SK-N-SH (cell line): ENCODE data around the gene AGBL1. TPM values are rescaled to one million over a fixed set of nuclear protein-coding genes. Genes with fewer than 3 reads are reported as not detected.

Experiments
- CTCF ChIA-PET: fragments of 300-600, 350-600 bp; formaldehyde crosslinking; extraction: SDS; loops from one replicate; lab custom pipeline; 2021; lab: Yijun Ruan, JAX
- POLR2A ChIA-PET: fragments of 350-600 bp; sonication (Branson Sonifier 250); formaldehyde crosslinking; extraction: SDS; loops from one replicate; lab custom pipeline; 2020; ENCODE audit warnings: antibody characterized with exemption, inconsistent platforms; lab: Yijun Ruan, JAX
- DNase-seq: peaks from one replicate; pipeline ENCODE4 v3.0.0; 2012
- H2AFZ ChIP-seq: fragments of 200-600 bp; sonication (generic); 2 replicates; pipeline ENCODE4 v1.8.1; 2016; ENCODE audit warnings: antibody characterized with exemption, mild to moderate bottlenecking, low read depth
- H3F3A ChIP-seq: fragments of 200-600 bp; sonication (generic); replicated peaks from 2 replicates; pipeline ENCODE3; 2016; ENCODE audit warnings: antibody characterized with exemption, mild to moderate bottlenecking; ENCODE audit not compliant: insufficient read depth
- H3K27ac ChIP-seq, 2 experiments: fragments of 200-500 bp in 1 of 2; fragments of 200-600 bp in 1 of 2; sonication (Bioruptor generic) in 1 of 2; sonication (generic), shearing (Covaris generic) in 1 of 2; 2 replicates each; pipeline versions ENCODE4 v1.5.1 to v1.6.1; 2014 to 2016; ENCODE audit warnings: low read depth in 2 of 2, inconsistent platforms in 1 of 2, low read length in 1 of 2, mild to moderate bottlenecking in 1 of 2, mixed read lengths in 1 of 2
- H3K27me3 ChIP-seq: fragments of 200-600 bp; sonication (generic), shearing (Covaris generic); 2 replicates; pipeline ENCODE4 v1.6.1; 2016; ENCODE audit warnings: mixed run types; ENCODE audit not compliant: insufficient read depth
- H3K36me3 ChIP-seq, 2 experiments: fragments of 200-500 bp in 1 of 2; fragments of 200-600 bp in 1 of 2; sonication (Bioruptor generic) in 1 of 2; sonication (generic) in 1 of 2; replicated peaks in 1 of 2; 2 replicates each; pipeline versions ENCODE3 to v1.5.1; 2014 to 2016; ENCODE audit warnings: low read length in 1 of 2, mild to moderate bottlenecking in 1 of 2; ENCODE audit not compliant: insufficient read depth in 2 of 2, control insufficient read depth in 1 of 2
- H3K4me1 ChIP-seq, 2 experiments: fragments of 200-500 bp in 1 of 2; fragments of 200-600 bp in 1 of 2; sonication (Bioruptor generic) in 1 of 2; sonication (generic), shearing (Covaris generic) in 1 of 2; 2 replicates each; pipeline versions ENCODE4 v1.5.1 to v1.6.1; 2014 to 2016; ENCODE audit warnings: low read depth in 1 of 2, low read length in 1 of 2, mixed run types in 1 of 2; ENCODE audit not compliant: insufficient read depth in 2 of 2, control insufficient read depth in 1 of 2
- H3K4me2 ChIP-seq: fragments of 200-600 bp; sonication (generic), shearing (Covaris generic); 2 replicates; pipeline ENCODE4 v1.6.1; 2017; ENCODE audit warnings: mixed run types
- H3K4me3 ChIP-seq, 2 experiments: fragments of 200-500 bp in 1 of 2; fragments of 200-600 bp in 1 of 2; sonication (Bioruptor generic) in 1 of 2; sonication (generic), shearing (Covaris generic) in 1 of 2; 2 replicates each; pipeline versions ENCODE4 v1.5.1 to v1.8.1; 2014 to 2016; ENCODE audit warnings: low read depth in 2 of 2, inconsistent platforms in 1 of 2, low read length in 1 of 2, mild to moderate bottlenecking in 1 of 2, mixed read lengths in 1 of 2, moderate library complexity in 1 of 2
- H3K79me2 ChIP-seq: fragments of 200-600 bp; sonication (generic); 2 replicates; pipeline ENCODE4 v1.8.1; 2017; ENCODE audit warnings: mild to moderate bottlenecking; ENCODE audit not compliant: insufficient read depth
- H3K9ac ChIP-seq: fragments of 200-600 bp; sonication (generic); 2 replicates; pipeline ENCODE4 v1.6.1; 2017; ENCODE audit warnings: mixed run types
- H3K9me2 ChIP-seq: fragments of 200-600 bp; sonication (generic); 2 replicates; pipeline ENCODE4 v1.6.1; 2017; ENCODE audit warnings: mixed run types
- H3K9me3 ChIP-seq: fragments of 200-600 bp; sonication (generic); 2 replicates; pipeline ENCODE4 v1.6.1; 2017; ENCODE audit warnings: mixed run types, mild to moderate bottlenecking, moderate library complexity
- H4K20me1 ChIP-seq: fragments of 200-600 bp; sonication (generic); 2 replicates; pipeline ENCODE4 v1.6.1; 2017; ENCODE audit warnings: mild to moderate bottlenecking, mixed run types; ENCODE audit not compliant: insufficient read depth
- CTCF ChIP-seq: fragments of 200-600 bp; sonication (generic); IDR thresholded peaks from 2 replicates; pipeline ENCODE4 v1.6.1; 2017; ENCODE audit warnings: antibody characterized with exemption, mild to moderate bottlenecking, moderate library complexity
- EP300 ChIP-seq, 2 experiments: IDR thresholded peaks; 2 replicates each; pipeline versions ENCODE4 v1.4.0 to v1.6.1; 2012; ENCODE audit warnings: borderline replicate concordance in 1 of 2, low read depth in 1 of 2, low read length in 1 of 2
- EZH2phosphoT487 ChIP-seq: fragments of 200-600 bp; sonication (generic); IDR thresholded peaks from 2 replicates; pipeline ENCODE4 v1.6.1; 2017; ENCODE audit warnings: low read depth, mixed run types, mild to moderate bottlenecking, antibody characterized with exemption, moderate library complexity, borderline replicate concordance
- FOSL2 ChIP-seq: IDR thresholded peaks from 2 replicates; pipeline ENCODE4 v1.4.0; 2012; ENCODE audit warnings: low read depth, mild to moderate bottlenecking, moderate library complexity, borderline replicate concordance
- GABPA ChIP-seq: IDR thresholded peaks from 2 replicates; pipeline ENCODE4 v1.4.0; 2012; ENCODE audit warnings: low read depth, mild to moderate bottlenecking
- IRF3 ChIP-seq: fragments of 150-350 bp; IDR thresholded peaks from 2 replicates; pipeline ENCODE4 v1.6.1; 2016; ENCODE audit warnings: mild to moderate bottlenecking, low read depth, low read length
- JUND ChIP-seq: IDR thresholded peaks from 2 replicates; pipeline ENCODE4 v1.4.0; 2012
- MEF2A ChIP-seq: IDR thresholded peaks from 2 replicates; pipeline ENCODE4 v1.4.0; 2012; ENCODE audit warnings: low read depth, borderline replicate concordance
- NRF1 ChIP-seq: IDR thresholded peaks from 2 replicates; pipeline ENCODE4 v1.6.1; 2012; ENCODE audit warnings: low read depth, mild to moderate bottlenecking, low read length
- PBX3 ChIP-seq: IDR thresholded peaks from 2 replicates; pipeline ENCODE4; 2012
- POLR2AphosphoS5 ChIP-seq: IDR thresholded peaks from 2 replicates; pipeline ENCODE4 v1.6.1; 2012; ENCODE audit warnings: low read depth, low read length
- RAD21 ChIP-seq: IDR thresholded peaks from 2 replicates; pipeline ENCODE4 v1.6.1; 2012; ENCODE audit warnings: mild to moderate bottlenecking, low read length
- RXRA ChIP-seq: IDR thresholded peaks from 2 replicates; pipeline ENCODE4 v1.4.0; 2012; ENCODE audit warnings: low read depth, mild to moderate bottlenecking, borderline replicate concordance
- SIN3A ChIP-seq: IDR thresholded peaks from 2 replicates; pipeline ENCODE4 v1.6.1; 2012; ENCODE audit warnings: low read depth, mild to moderate bottlenecking, low read length, moderate library complexity, borderline replicate concordance
- SMC3 ChIP-seq: IDR thresholded peaks from 2 replicates; pipeline ENCODE4 v1.6.1; 2012; ENCODE audit warnings: low read depth, low read length, improper control_type of control experiment
- WGBS: methylation state at CpG from one replicate; pipeline ENCODE4 v1.1.6; 2017; ENCODE audit warnings: low lambda C conversion rate; 5-methylcytosine and 5-hydroxymethylcytosine counted together
- polyA plus RNA-seq, 3 experiments: library from polyadenylated mRNA; depleted of rRNA; stranded (reverse); fragments of >200 nt; gene quantifications; 2 replicates each; pipeline ENCODE4 v1.2.3, GENCODE V29; 2012

The AGBL1 gene
- polyA plus RNA-seq, 1 of the 3 experiments (the other 2 are of a cell fraction): not detected

GRCh38 chr15:86948719-86949118 lies 869.0 kb downstream of the AGBL1 start:
- TF ChIP-seq CTCF (no peak), SMC3 (no peak), IRF3 (no peak), EZH2phosphoT487 (no peak), POLR2AphosphoS5 (no peak)
- TF ChIP-seq, all 33 proteins: peak for 0
- no peaks in the 10 kb centered on the region for H3F3A ChIP-seq
- no peaks in the 10 kb centered on the region for H4K20me1 ChIP-seq
- no peaks in the 10 kb centered on the region for H3K9me2 ChIP-seq
- WGBS: 43% methylated on average over 4 of the region's 4 CpGs
- ChIA-PET POLR2A (no interaction called here), CTCF (interaction anchor here (0.7 kb wide), 1 partner anchor 9 kb away, joined by 3 read pairs; no protein-coding TSS in a partner anchor)
- no peak overlapping the region for H3K4me3 ChIP-seq
- no peak overlapping the region for H3K9ac ChIP-seq
- H3K9me3 ChIP-seq: no peaks in the 10 kb centered on the region
- H3K36me3 ChIP-seq: no peaks in the 10 kb centered on the region
- DNase-seq: no peak
- no peaks in the 10 kb centered on the region for H3K27me3 ChIP-seq
- H3K4me2 ChIP-seq: no peak overlapping the region
- no peaks in the 10 kb centered on the region for H3K4me1 ChIP-seq
- H3K79me2 ChIP-seq: no peaks in the 10 kb centered on the region
- no peak overlapping the region for H2AFZ ChIP-seq
- H3K27ac ChIP-seq: no peak overlapping the region

GRCh38 chr15:86959254-86959653 lies 879.6 kb downstream of the AGBL1 start:
- CTCF ChIA-PET: no interaction called here
- Histone ChIP-seq H4K20me1 (no peaks in the 10 kb centered on the region), H2AFZ (no peak overlapping the region), H3K9me2 (no peaks in the 10 kb centered on the region), H3K27me3 (no peaks in the 10 kb centered on the region), H3F3A (no peaks in the 10 kb centered on the region), H3K27ac (no peak overlapping the region), H3K9me3 (no peaks in the 10 kb centered on the region), H3K4me2 (no peak overlapping the region)
- POLR2A ChIA-PET: no interaction called here
- TF ChIP-seq IRF3 (no peak), GABPA (no peak), POLR2AphosphoS5 (no peak)
- TF ChIP-seq, all 33 proteins: peak for 0
- Histone ChIP-seq H3K4me1 (no peaks in the 10 kb centered on the region), H3K79me2 (no peaks in the 10 kb centered on the region), H3K4me3 (no peak overlapping the region), H3K36me3 (no peaks in the 10 kb centered on the region), H3K9ac (no peak overlapping the region)
- no peak for DNase-seq

GRCh38 chr15:86961669-86962068 lies 882.0 kb downstream of the AGBL1 start:
- H3K4me2 ChIP-seq: no peak overlapping the region
- no peak for DNase-seq
- CTCF ChIA-PET: no interaction called here
- no peak overlapping the region for H3K4me3 ChIP-seq
- H3K79me2 ChIP-seq: no peaks in the 10 kb centered on the region
- no peaks in the 10 kb centered on the region for H3K4me1 ChIP-seq
- no peak overlapping the region for H3K27ac ChIP-seq
- 34% methylated on average over 3 of the region's 3 CpGs for WGBS
- no peaks in the 10 kb centered on the region for H4K20me1 ChIP-seq
- H3K9me2 ChIP-seq: no peaks in the 10 kb centered on the region
- no peaks in the 10 kb centered on the region for H3K36me3 ChIP-seq
- H3K9me3 ChIP-seq: no peaks in the 10 kb centered on the region
- H3K27me3 ChIP-seq: no peaks in the 10 kb centered on the region
- H3K9ac ChIP-seq: no peak overlapping the region
- POLR2A ChIA-PET: no interaction called here
- H2AFZ ChIP-seq: no peak overlapping the region
- no peaks in the 10 kb centered on the region for H3F3A ChIP-seq
- TF ChIP-seq RAD21: no peak
- TF ChIP-seq RXRA: no peak
- TF ChIP-seq EZH2phosphoT487: no peak
- no peak for TF ChIP-seq FOSL2
- TF ChIP-seq PBX3: no peak
- no peak for TF ChIP-seq NRF1
- TF ChIP-seq CTCF: no peak
- TF ChIP-seq EP300 (IDR thresholded peaks at IDR 0.05; ENCODE audit: borderline replicate concordance in 1 of 2, low read depth in 1 of 2, low read length in 1 of 2): no peak
- TF ChIP-seq JUND: no peak
- no peak for TF ChIP-seq SIN3A
- TF ChIP-seq MEF2A: no peak
